ENCODE data around the gene CASS4.

DNA sequence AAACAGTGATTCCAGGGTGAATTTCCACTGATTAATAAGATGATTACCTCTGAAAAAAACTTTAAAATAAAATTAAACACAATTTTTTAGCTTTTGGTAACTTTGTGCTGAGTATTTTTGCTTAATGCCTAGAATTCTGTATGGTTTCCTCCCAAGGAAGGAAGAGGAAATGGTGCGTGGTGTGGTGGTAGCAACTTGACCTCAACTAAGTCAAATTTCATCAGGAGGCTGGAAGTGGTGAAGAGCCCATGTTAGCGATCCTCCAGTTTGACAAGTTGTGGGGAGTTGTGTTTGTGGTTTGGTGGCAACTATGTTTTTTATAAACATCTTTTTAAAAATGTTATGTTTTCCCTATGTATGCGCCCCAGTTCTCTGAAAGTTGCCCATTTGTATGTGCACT is 51.4 kb downstream of the CASS4 start:
- TF ChIP-seq CTCF (IDR thresholded peaks at IDR 0.05), result no peak
- TF ChIP-seq JUN (CRISPR knock-in tag; IDR thresholded peaks at IDR 0.05), result no peak
- TF ChIP-seq, protein P1, sequence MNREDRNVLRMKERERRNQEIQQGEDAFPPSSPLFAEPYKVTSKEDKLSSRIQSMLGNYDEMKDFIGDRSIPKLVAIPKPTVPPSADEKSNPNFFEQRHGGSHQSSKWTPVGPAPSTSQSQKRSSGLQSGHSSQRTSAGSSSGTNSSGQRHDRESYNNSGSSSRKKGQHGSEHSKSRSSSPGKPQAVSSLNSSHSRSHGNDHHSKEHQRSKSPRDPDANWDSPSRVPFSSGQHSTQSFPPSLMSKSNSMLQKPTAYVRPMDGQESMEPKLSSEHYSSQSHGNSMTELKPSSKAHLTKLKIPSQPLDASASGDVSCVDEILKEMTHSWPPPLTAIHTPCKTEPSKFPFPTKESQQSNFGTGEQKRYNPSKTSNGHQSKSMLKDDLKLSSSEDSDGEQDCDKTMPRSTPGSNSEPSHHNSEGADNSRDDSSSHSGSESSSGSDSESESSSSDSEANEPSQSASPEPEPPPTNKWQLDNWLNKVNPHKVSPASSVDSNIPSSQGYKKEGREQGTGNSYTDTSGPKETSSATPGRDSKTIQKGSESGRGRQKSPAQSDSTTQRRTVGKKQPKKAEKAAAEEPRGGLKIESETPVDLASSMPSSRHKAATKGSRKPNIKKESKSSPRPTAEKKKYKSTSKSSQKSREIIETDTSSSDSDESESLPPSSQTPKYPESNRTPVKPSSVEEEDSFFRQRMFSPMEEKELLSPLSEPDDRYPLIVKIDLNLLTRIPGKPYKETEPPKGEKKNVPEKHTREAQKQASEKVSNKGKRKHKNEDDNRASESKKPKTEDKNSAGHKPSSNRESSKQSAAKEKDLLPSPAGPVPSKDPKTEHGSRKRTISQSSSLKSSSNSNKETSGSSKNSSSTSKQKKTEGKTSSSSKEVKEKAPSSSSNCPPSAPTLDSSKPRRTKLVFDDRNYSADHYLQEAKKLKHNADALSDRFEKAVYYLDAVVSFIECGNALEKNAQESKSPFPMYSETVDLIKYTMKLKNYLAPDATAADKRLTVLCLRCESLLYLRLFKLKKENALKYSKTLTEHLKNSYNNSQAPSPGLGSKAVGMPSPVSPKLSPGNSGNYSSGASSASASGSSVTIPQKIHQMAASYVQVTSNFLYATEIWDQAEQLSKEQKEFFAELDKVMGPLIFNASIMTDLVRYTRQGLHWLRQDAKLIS (CRISPR knock-in tag; IDR thresholded peaks at IDR 0.05; ENCODE audit: borderline replicate concordance), result no peak
- TF ChIP-seq ZNF396 (CRISPR knock-in tag; IDR thresholded peaks at IDR 0.05; ENCODE audit: borderline replicate concordance), result no peak
- no peak for TF ChIP-seq ATF1 (CRISPR knock-in tag; IDR thresholded peaks at IDR 0.05)
- TF ChIP-seq RELA (CRISPR knock-in tag; IDR thresholded peaks at IDR 0.05; ENCODE audit: borderline replicate concordance), result no peak
- TF ChIP-seq ZNF263 (CRISPR knock-in tag; IDR thresholded peaks at IDR 0.05; ENCODE audit: low read depth), result no peak
- TF ChIP-seq TEAD4 (CRISPR knock-in tag; IDR thresholded peaks at IDR 0.05), result no peak
- no peak for TF ChIP-seq CREM (CRISPR knock-in tag; IDR thresholded peaks at IDR 0.05)
- TF ChIP-seq CBFB (CRISPR knock-in tag; IDR thresholded peaks at IDR 0.05; ENCODE audit: low read depth), result no peak
- TF ChIP-seq ZNF232 (CRISPR knock-in tag; IDR thresholded peaks at IDR 0.05), result no peak
- TF ChIP-seq, protein P2, sequence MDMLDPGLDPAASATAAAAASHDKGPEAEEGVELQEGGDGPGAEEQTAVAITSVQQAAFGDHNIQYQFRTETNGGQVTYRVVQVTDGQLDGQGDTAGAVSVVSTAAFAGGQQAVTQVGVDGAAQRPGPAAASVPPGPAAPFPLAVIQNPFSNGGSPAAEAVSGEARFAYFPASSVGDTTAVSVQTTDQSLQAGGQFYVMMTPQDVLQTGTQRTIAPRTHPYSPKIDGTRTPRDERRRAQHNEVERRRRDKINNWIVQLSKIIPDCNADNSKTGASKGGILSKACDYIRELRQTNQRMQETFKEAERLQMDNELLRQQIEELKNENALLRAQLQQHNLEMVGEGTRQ (CRISPR knock-in tag; IDR thresholded peaks at IDR 0.05), result no peak
